ENCODE data around the gene DHODH.

DHODH gene

DNA sequence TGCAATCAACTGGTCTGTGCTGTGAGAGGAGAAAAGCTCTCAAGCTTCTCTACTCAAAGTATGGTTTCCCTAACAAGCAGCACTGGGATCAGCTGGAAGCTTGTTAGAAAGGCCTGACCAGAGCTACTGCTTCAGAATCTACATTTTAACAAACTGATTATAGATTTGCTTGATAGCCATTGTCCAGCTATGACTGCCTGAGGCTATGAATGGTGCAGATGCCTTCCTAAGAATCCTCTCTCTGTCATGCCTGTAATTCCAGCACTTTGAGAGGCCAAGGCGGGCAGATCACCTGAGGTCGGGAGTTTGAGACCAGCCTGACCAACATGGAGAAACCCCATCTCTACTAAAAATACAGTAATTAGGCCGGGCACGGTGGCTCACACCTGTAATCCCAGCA, 37.0 kb upstream of the DHODH start:
- Histone ChIP-seq H3K4me2 (ENCODE audit: low read depth, low read length, poor library complexity, severe bottlenecking) (no peak overlapping the region), H3K4me1 (ENCODE audit: insufficient read depth, low read length, poor library complexity, severe bottlenecking) (no peaks in the 10 kb centered on the region), H3K9me3 (ENCODE audit: insufficient read depth, low read depth, low read length) (no peaks in the 10 kb centered on the region), H4K20me1 (ENCODE audit: insufficient read depth, low read length, poor library complexity, severe bottlenecking) (no peaks in the 10 kb centered on the region), H3K4me3 (ENCODE audit: low read length, poor library complexity, severe bottlenecking) (no peak overlapping the region), H3K36me3 (ENCODE audit: insufficient read depth, low read length) (no peaks in the 10 kb centered on the region), H3K27me3 (ENCODE audit: insufficient read depth, low read length, poor library complexity, severe bottlenecking) (no peaks in the 10 kb centered on the region), H3K9me2 (replicated peaks; ENCODE audit: low read depth, low read length) (no peaks in the 10 kb centered on the region), H3K9ac (ENCODE audit: low read depth, low read length, poor library complexity, severe bottlenecking) (no peak overlapping the region), H3F3A (ENCODE audit: low read depth) (no peaks in the 10 kb centered on the region), H2AFZ (ENCODE audit: low read length) (no peak overlapping the region), H3K79me2 (ENCODE audit: insufficient read depth, low read length) (no peaks in the 10 kb centered on the region)
- TF ChIP-seq CTCF (conservative IDR thresholded peaks at IDR 0.05; ENCODE audit: low read length) (no peak), EZH2phosphoT487 (IDR thresholded peaks at IDR 0.05; ENCODE audit: borderline replicate concordance) (no peak)

DNA sequence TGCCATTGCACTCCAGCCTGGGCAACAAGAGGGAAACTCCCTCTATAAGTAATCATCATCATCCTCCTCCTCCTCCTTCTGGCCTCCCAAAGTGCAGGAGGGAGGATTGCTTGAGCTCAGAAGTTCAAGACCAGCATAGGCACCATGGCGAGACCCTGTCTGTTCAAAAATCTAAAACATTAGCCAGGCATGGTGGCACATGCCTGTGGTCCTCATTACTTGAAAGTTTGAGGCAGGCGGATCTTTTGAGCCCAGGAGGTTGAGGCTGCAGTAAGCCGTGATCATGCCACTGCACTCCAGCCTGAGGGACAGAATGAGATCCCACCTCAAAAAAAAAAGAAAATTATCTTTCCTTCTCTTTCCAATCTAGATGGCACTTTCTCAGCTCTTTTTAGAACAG, 36.2 kb upstream of the DHODH start:
- H3K27me3 ChIP-seq (ENCODE audit: insufficient read depth, low read length, poor library complexity, severe bottlenecking) = no peaks in the 10 kb centered on the region
- no peaks in the 10 kb centered on the region for H3F3A ChIP-seq (ENCODE audit: low read depth)
- no peak for TF ChIP-seq EZH2phosphoT487 (IDR thresholded peaks at IDR 0.05; ENCODE audit: borderline replicate concordance)
- no peak for TF ChIP-seq CTCF (conservative IDR thresholded peaks at IDR 0.05; ENCODE audit: low read length)

DNA sequence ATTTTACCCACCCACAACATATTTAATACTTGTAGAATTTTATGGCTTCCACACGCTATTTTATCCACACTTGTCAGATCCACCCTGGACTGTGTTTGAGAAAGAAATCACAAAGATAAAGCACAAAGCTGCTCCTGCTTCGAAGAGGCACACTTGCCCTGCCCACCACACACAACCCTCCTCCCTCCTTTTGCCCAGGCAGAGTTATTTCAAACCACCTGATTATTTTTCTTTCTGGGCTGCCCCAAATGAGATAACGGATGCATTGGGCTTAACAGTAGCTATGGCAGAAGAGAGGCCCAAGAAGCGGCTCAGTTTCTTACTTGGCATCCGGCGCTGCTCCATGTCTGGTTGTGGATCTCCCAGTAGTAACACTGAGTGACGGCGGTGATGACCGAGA, 35.5 kb upstream of the DHODH start:
- no peaks in the 10 kb centered on the region for H3K27me3 ChIP-seq (ENCODE audit: insufficient read depth, low read length, poor library complexity, severe bottlenecking)
- H3K36me3 ChIP-seq (ENCODE audit: insufficient read depth, low read length) = no peaks in the 10 kb centered on the region
- no peaks in the 10 kb centered on the region for H3K9me2 ChIP-seq (replicated peaks; ENCODE audit: low read depth, low read length)
- no peak overlapping the region for H3K4me3 ChIP-seq (ENCODE audit: low read length, poor library complexity, severe bottlenecking)
- no peaks in the 10 kb centered on the region for H3K79me2 ChIP-seq (ENCODE audit: insufficient read depth, low read length)
- H4K20me1 ChIP-seq (ENCODE audit: insufficient read depth, low read length, poor library complexity, severe bottlenecking) = no peaks in the 10 kb centered on the region
- no peak overlapping the region for H2AFZ ChIP-seq (ENCODE audit: low read length)
- H3K4me2 ChIP-seq (ENCODE audit: low read depth, low read length, poor library complexity, severe bottlenecking) = no peak overlapping the region
- H3K9ac ChIP-seq (ENCODE audit: low read depth, low read length, poor library complexity, severe bottlenecking) = no peak overlapping the region
- TF ChIP-seq EZH2phosphoT487 (IDR thresholded peaks at IDR 0.05; ENCODE audit: borderline replicate concordance) (no peak), CTCF (conservative IDR thresholded peaks at IDR 0.05; ENCODE audit: low read length) (no peak)
- no peaks in the 10 kb centered on the region for H3F3A ChIP-seq (ENCODE audit: low read depth)
- no peaks in the 10 kb centered on the region for H3K4me1 ChIP-seq (ENCODE audit: insufficient read depth, low read length, poor library complexity, severe bottlenecking)
- H3K9me3 ChIP-seq (ENCODE audit: insufficient read depth, low read depth, low read length) = no peaks in the 10 kb centered on the region

More for the DNA sequence above, 36.2 kb upstream of the DHODH start:
- Histone ChIP-seq H3K9me2 (replicated peaks; ENCODE audit: low read depth, low read length) (no peaks in the 10 kb centered on the region), H3K4me3 (ENCODE audit: low read length, poor library complexity, severe bottlenecking) (no peak overlapping the region), H2AFZ (ENCODE audit: low read length) (no peak overlapping the region), H3K9me3 (ENCODE audit: insufficient read depth, low read depth, low read length) (no peaks in the 10 kb centered on the region), H3K36me3 (ENCODE audit: insufficient read depth, low read length) (no peaks in the 10 kb centered on the region), H3K9ac (ENCODE audit: low read depth, low read length, poor library complexity, severe bottlenecking) (no peak overlapping the region), H4K20me1 (ENCODE audit: insufficient read depth, low read length, poor library complexity, severe bottlenecking) (no peaks in the 10 kb centered on the region), H3K4me1 (ENCODE audit: insufficient read depth, low read length, poor library complexity, severe bottlenecking) (no peaks in the 10 kb centered on the region), H3K4me2 (ENCODE audit: low read depth, low read length, poor library complexity, severe bottlenecking) (no peak overlapping the region), H3K79me2 (ENCODE audit: insufficient read depth, low read length) (no peaks in the 10 kb centered on the region)

Data from Loucy (cell line).